ENCODE results near the gene VRK1. TPM values are rescaled to one million over a fixed set of nuclear protein-coding genes. Genes with fewer than 3 reads are reported as not detected.

The VRK1 gene
- total RNA-seq, 1 experiment from 2014 or later: 124 TPM

GRCh38 chr14:96757456-96757855 lies 39.7 kb upstream of the VRK1 start:
- Histone ChIP-seq H3K27me3 (replicated peaks; ENCODE audit: insufficient read depth, low read depth, low read length, poor library complexity) (no peaks in the 10 kb centered on the region), H3K36me3 (ENCODE audit: insufficient read depth, low read length, poor library complexity, severe bottlenecking) (no peaks in the 10 kb centered on the region), H3K4me3 (ENCODE audit: low read depth, low read length, poor library complexity, severe bottlenecking) (no peak overlapping the region), H3K9me3 (ENCODE audit: low read depth, low read length, poor library complexity, severe bottlenecking) (no peaks in the 10 kb centered on the region), H3K27ac (ENCODE audit: low read depth, low read length, poor library complexity, severe bottlenecking) (no peak overlapping the region), H3K4me1 (ENCODE audit: insufficient read depth, low read length, poor library complexity, severe bottlenecking) (no peaks in the 10 kb centered on the region)
- CTCF ChIA-PET: no interaction called here
- intact Hi-C loops (cut with micrococcal nuclease; ENCODE audit: unreplicated experiment): no loop called here
- POLR2A ChIA-PET (ENCODE audit: low non-redundant PET): no interaction called here
- no peak for DNase-seq (ENCODE audit: low spot score)
- TF ChIP-seq CTCF (conservative IDR thresholded peaks at IDR 0.05; ENCODE audit: low read depth, low read length) (no peak), EZH2 (IDR thresholded peaks at IDR 0.05; ENCODE audit: borderline replicate concordance, low read depth, low read length, poor library complexity, severe bottlenecking) (no peak)
- BruUV-seq (replicated peaks): no TSS peak

- Histone ChIP-seq H3K27me3 (replicated peaks; ENCODE audit: insufficient read depth, low read depth, low read length, poor library complexity) (no peaks in the 10 kb centered on the region), H3K4me3 (ENCODE audit: low read depth, low read length, poor library complexity, severe bottlenecking) (no peak overlapping the region), H3K36me3 (ENCODE audit: insufficient read depth, low read length, poor library complexity, severe bottlenecking) (no peaks in the 10 kb centered on the region), H3K4me1 (ENCODE audit: insufficient read depth, low read length, poor library complexity, severe bottlenecking) (no peaks in the 10 kb centered on the region), H3K9me3 (ENCODE audit: low read depth, low read length, poor library complexity, severe bottlenecking) (no peaks in the 10 kb centered on the region), H3K27ac (ENCODE audit: low read depth, low read length, poor library complexity, severe bottlenecking) (no peak overlapping the region)
- DNase-seq (ENCODE audit: low spot score): no peak
- ChIA-PET POLR2A (ENCODE audit: low non-redundant PET) (no interaction called here), CTCF (no interaction called here)
- TF ChIP-seq CTCF (conservative IDR thresholded peaks at IDR 0.05; ENCODE audit: low read depth, low read length) (no peak), EZH2 (IDR thresholded peaks at IDR 0.05; ENCODE audit: borderline replicate concordance, low read depth, low read length, poor library complexity, severe bottlenecking) (no peak)
- intact Hi-C loops (cut with micrococcal nuclease; ENCODE audit: unreplicated experiment): no loop called here
- BruUV-seq (replicated peaks): no TSS peak
These were observed 36.1 kb upstream of the VRK1 start for GRCh38 chr14:96761066-96761465.

GRCh38 chr14:96762650-96763049 lies 34.5 kb upstream of the VRK1 start:
- H3K4me1 ChIP-seq (ENCODE audit: insufficient read depth, low read length, poor library complexity, severe bottlenecking): no peaks in the 10 kb centered on the region
- H3K27me3 ChIP-seq (replicated peaks; ENCODE audit: insufficient read depth, low read depth, low read length, poor library complexity): no peaks in the 10 kb centered on the region
- ChIA-PET CTCF (no interaction called here), POLR2A (ENCODE audit: low non-redundant PET) (interaction anchor here (0.7 kb wide), 2 partner anchors 18 to 32 kb away, joined by 3 to 4 read pairs; no protein-coding TSS in a partner anchor)
- peak; percentile 87 for DNase-seq (ENCODE audit: low spot score)
- no peak overlapping the region for H3K27ac ChIP-seq (ENCODE audit: low read depth, low read length, poor library complexity, severe bottlenecking)
- TF ChIP-seq EZH2 (IDR thresholded peaks at IDR 0.05; ENCODE audit: borderline replicate concordance, low read depth, low read length, poor library complexity, severe bottlenecking) (no peak), CTCF (conservative IDR thresholded peaks at IDR 0.05; ENCODE audit: low read depth, low read length) (no peak)
- intact Hi-C loops (cut with micrococcal nuclease; ENCODE audit: unreplicated experiment): no loop called here
- H3K9me3 ChIP-seq (ENCODE audit: low read depth, low read length, poor library complexity, severe bottlenecking): no peaks in the 10 kb centered on the region
- H3K36me3 ChIP-seq (ENCODE audit: insufficient read depth, low read length, poor library complexity, severe bottlenecking): no peaks in the 10 kb centered on the region
- BruUV-seq (replicated peaks): no TSS peak
- no peak overlapping the region for H3K4me3 ChIP-seq (ENCODE audit: low read depth, low read length, poor library complexity, severe bottlenecking)

All from A673 (cell line).